GM13977 (cell line): ENCODE results near the gene ADTRP.
"Not testable (repeated sequence)": the region's sequence is repeated elsewhere in the genome, so short reads cannot be mapped to it uniquely, and the experiment has no call there.

Experiments
- DNase-seq: peaks from one replicate; pipeline ENCODE4 v3.0.0; 2012; ENCODE audit warnings: low spot score
- CTCF ChIP-seq: IDR thresholded peaks from 2 replicates; pipeline ENCODE4 v1.5.1; 2012; ENCODE audit warnings: mild to moderate bottlenecking, control low read depth; ENCODE audit not compliant: insufficient read depth; ENCODE audit errors: extremely low read depth, missing control alignments
- in situ Hi-C: fragments of 300-500 bp; cut with MboI; formaldehyde crosslinking; loops from one replicate; pipeline ENCODE4 v1.12.0; 2022; ENCODE audit warnings: low sequenced_read_pairs, low pct_unique_long_range_greater_than_20kb, mixed read lengths, inconsistent platforms; ENCODE audit not compliant: unreplicated experiment

The ADTRP gene

GRCh38 chr6:11685481-11686093 is 93.0 kb downstream of the ADTRP start:
- no peak for DNase-seq

GRCh38 chr6:11684901-11685480 is 93.6 kb downstream of the ADTRP start:
- no peak for TF ChIP-seq CTCF
- in situ Hi-C loops: no loop called here
- DNase-seq: no peak

More at GRCh38 chr6:11685481-11686093, 93.0 kb downstream of the ADTRP start:
- TF ChIP-seq CTCF: no peak
- in situ Hi-C loops: no loop called here

- no peak for DNase-seq
- TF ChIP-seq CTCF: no peak
- in situ Hi-C loops: no loop called here
These were observed 94.7 kb downstream of the ADTRP start for GRCh38 chr6:11683871-11684270.

- in situ Hi-C loops: no loop called here
- no peak for TF ChIP-seq CTCF
- no peak for DNase-seq
These were observed 96.0 kb downstream of the ADTRP start for GRCh38 chr6:11682561-11682975.

GRCh38 chr6:11681770-11682169 is 96.8 kb downstream of the ADTRP start:
- no peak for TF ChIP-seq CTCF
- in situ Hi-C loops: no loop called here
- DNase-seq: no peak

- DNase-seq: no peak
- TF ChIP-seq CTCF: no peak
- in situ Hi-C loops: no loop called here
These were observed 97.2 kb downstream of the ADTRP start for GRCh38 chr6:11681357-11681756.

GRCh38 chr6:11680479-11680878 is 98.1 kb downstream of the ADTRP start:
- in situ Hi-C loops, DNase-seq: not testable (repeated sequence)
